Measurements from ENCODE around the gene OR6J1.
"Not testable (repeated sequence)": the region's sequence is repeated elsewhere in the genome, so short reads cannot be mapped to it uniquely, and the experiment has no call there.

Gene OR6J1

GRCh38 chr14:22650046-22650739 is 6.0 kb upstream of the OR6J1 start:
- DNase-seq = no peak

GRCh38 chr14:22648506-22648905 is 4.4 kb upstream of the OR6J1 start:
- DNase-seq = no peak

- DNase-seq = no peak
Observed at GRCh38 chr14:22646570-22647254, 2.6 kb upstream of the OR6J1 start.

- no peak for DNase-seq
Observed at GRCh38 chr14:22641846-22642245, 2.3 kb downstream of the OR6J1 start.

- no peak for DNase-seq
Observed at GRCh38 chr14:22640192-22640591, 4.0 kb downstream of the OR6J1 start.

GRCh38 chr14:22635980-22636379 is 8.2 kb downstream of the OR6J1 start:
- DNase-seq = not testable (repeated sequence)

- DNase-seq = no peak
Observed at GRCh38 chr14:22634233-22634900, 9.8 kb downstream of the OR6J1 start.

- no peak for DNase-seq
Observed at GRCh38 chr14:22630486-22630885, 13.7 kb downstream of the OR6J1 start.

DNA sequence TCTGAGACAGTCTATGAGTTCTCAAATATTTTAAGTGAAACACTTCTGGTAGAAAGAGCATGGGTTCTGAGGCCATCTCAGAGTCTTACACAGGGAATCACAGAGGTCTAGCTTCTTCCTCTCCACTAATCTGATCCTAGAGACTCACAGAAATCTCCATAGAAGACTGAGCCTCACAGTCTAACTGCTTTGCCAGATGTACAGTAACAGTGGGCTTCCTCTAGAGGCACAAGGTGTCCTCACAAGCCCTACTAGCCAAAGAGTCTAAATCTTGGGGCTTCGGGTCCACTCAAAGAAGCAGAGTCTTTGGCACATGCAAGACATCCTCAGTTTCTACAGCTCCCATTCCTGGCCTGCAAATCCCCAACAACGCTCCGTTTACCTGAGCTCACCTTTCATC is 14.1 kb downstream of the OR6J1 start:
- DNase-seq = no peak

DNA sequence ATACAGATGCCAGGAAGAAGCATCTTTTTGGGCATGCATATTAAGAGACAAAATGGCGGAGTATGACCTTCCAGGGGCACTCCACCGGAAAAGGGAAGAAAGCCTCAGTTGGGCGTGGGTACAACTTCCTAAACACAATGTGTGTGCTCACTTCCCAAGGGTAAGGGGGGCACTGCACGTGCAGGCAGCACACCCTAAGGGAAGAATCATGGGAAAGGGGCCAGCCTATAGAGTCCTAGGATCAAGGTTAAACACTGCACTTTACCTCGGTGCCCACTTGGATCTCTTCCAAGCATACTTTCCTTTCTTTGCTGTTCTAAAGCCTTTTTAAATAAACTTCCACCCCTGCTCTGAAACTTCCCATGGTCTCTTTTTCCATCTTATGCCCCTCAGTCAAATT is 14.8 kb downstream of the OR6J1 start:
- DNase-seq = no peak

DNA sequence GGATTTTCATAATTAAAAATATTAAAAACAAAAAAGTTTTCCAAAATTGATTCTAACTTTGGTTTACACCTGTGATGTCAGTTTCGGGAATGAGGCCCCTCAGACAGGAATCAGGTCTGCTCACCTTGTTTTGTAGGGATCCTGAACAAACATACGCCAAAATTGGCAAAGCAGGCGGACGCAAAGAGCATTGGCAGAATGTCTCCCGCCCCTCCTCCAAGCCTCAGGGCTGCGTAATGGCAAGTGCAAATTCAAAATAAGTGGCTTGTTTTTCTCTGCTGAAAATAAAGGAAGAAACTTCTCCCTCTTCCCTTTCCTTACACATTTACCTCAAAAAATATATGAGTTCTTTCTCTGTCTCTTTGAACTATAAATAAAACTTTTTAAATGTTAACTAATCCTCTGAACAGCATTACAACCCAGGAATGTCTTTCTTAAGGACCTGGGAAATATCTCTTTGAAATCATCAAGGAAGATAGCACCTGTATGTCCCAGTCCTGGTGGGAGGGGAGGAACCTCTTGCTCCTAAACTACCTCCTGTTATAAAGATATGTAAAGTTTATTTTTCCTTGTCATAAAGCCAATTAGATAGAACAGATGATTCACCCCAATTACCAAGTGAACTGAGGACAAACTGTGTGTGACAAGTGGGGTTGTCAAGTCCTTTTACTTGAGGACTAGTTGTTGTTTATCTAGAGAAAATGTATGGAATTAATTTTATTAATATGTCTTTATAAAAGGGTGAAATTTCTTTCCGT is 16.5 kb downstream of the OR6J1 start:
- no peak for DNase-seq

GRCh38 chr14:22626590-22626989 is 17.6 kb downstream of the OR6J1 start:
- DNase-seq = no peak

GRCh38 chr14:22623047-22623446 is 21.1 kb downstream of the OR6J1 start:
- DNase-seq = peak in 1 of 2 donors; percentile 40

DNA sequence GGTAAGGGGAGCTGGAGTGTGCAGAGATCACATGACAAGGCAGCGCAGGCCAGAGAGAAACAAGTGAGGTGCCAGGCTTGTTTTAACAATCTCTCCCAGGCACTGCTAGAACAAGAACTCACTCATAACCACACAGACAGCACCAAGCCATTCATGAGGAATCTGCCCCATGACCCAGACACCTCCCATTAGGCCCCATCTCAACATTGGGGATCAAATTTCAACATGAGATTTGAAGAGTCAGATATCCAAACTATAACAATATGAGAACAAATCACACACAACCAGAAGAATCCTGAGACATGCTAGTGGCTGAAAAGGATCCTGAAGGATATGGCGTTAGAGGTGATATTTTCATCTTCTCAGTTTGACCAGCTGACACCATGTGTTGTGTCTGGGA is 21.9 kb downstream of the OR6J1 start:
- no peak for DNase-seq

GRCh38 chr14:22615765-22616164 is 28.4 kb downstream of the OR6J1 start:
- not testable (repeated sequence) for DNase-seq

GRCh38 chr14:22614240-22614799 is 29.8 kb downstream of the OR6J1 start:
- peak in 1 of 2 donors; percentile 27 for DNase-seq

GRCh38 chr14:22613736-22614239 is 30.4 kb downstream of the OR6J1 start:
- DNase-seq = no peak

DNA sequence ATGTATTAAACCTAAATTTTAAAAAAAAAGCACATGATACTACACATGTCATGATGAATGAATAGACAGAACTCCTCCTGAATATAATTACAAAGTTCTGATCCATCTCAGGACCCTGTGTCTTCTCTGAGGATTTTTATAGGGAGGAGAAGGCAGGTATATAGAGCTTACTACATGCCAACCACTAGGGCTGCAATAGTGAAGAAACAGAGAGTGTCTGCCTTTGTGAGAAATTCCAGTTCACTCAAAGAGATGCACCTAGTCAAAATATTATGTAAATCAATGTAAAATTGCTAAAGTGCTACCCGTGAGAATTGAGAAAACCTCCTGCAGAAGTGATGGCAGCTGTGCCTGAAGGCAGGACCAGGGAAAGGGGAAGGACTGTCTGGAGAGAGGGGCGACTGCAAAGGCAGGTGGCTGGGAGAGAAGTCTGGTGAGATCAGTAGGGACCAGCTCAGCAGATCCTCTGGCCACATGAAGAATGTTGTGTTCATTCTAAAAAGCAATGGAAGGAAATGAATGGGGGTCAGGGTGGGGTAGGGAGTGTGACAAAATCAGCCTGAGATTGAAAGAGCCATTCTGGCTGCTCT is 31.0 kb downstream of the OR6J1 start:
- DNase-seq = no peak

- no peak for DNase-seq
Observed at GRCh38 chr14:22610931-22611330, 33.2 kb downstream of the OR6J1 start.

- no peak for DNase-seq
Observed at GRCh38 chr14:22607291-22607690, 36.9 kb downstream of the OR6J1 start.

DNA sequence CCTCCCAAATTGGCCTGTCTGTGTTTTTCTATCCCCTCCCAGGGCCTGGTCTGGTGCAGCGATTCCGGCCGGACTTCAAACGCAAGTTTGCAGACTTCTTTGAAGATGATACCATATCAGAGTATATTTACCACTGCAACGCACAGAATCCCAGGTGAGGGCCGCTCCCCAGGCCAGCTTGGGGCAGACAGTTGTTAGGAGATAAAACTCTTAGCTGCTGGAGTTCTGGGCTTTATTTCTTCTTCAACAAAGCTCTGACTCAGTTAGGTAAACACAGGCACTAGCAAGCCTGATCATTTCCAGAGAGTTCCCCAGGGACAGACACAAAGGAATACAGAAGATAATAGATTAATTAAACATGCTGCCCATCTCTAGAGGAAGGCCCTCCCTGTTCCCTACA is 37.8 kb downstream of the OR6J1 start:
- DNase-seq = no peak

GRCh38 chr14:22602862-22603261 is 41.3 kb downstream of the OR6J1 start:
- no peak for DNase-seq

Measured in bone marrow (tissue), 2 donors.